GM18499 (cell line): ENCODE measurements around the gene ACSS1.

ENCODE experiments used
- ATAC-seq: cut with Tn5 transposase; IDR thresholded peaks from one replicate; pipeline ENCODE4 v1.9.1; 2021; ENCODE audit warnings: moderate number of reproducible peaks; ENCODE audit not compliant: insufficient read depth, unreplicated experiment

The ACSS1 gene

DNA sequence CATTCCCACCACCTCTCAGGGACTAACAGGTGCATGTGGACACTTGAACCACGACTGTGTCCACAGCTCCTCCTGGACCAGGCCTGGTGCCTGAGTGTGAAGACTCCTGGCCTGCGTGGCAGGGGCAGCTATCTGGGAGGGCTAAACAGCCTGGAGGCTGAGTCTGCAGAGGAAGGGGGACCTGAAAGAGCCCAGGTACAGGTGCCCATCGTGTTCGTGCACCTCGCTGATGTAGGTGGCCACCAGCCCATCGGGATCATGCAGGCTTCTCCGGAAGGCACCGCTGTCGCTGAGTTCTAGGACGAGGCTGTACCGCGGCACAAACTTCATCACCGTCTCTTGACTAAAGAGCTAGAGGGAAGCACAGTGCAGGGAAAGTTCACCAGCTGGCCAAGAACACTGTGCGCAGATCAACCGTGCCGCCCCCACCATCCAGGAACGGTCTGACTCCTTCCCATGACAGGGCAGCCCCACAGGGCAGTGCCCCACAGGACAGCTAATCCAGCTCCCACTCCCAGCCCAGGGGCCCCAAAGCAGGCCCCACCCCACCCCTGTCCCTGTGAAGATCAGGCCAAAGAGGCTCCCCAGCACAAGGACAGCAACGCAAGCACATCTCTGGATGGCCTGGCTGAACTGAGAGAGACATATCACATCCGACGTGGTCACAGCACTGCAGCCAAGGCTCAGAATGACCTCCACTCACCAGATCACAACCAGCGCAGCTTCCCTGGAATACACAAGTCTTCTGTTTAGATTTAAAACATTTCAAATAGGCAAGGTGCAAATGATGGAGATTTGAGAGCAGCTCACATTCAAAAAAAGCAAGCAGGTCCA is 94.0 kb downstream of the ACSS1 start:
- no peak for ATAC-seq

DNA sequence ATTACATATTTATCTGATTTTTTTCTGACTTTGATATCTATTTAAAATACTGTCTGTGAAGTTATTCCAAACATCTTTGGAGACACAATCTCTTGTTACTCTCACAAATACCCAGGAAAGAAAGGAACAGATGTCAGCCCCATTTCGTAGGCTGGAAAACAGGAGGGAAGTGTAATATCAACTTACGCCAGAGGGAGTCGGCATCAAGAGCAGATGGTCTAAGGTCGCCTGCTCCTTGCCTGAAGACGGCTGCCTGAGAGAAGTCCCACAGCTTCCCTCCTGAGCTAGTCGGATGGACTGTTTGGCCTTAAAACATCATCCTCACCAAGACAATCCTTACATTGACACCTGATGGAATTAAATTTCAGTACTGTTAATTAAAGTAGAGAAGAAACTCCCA is 95.4 kb downstream of the ACSS1 start:
- ATAC-seq = no peak

DNA sequence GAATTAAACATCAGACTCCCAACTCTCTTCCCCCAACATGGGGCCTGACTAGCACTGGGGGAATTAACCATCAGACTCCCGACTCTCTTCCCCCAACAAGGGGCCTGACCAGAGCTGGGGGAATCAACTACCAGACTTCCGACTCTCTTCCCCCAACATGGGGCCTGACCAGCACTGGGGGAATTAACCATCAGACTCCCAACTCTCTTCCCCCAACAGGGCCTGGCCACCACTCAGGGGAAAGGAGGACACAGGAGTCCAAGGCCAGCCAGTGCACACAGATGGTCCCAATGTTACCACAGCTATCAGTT is 95.8 kb downstream of the ACSS1 start:
- no peak for ATAC-seq

DNA sequence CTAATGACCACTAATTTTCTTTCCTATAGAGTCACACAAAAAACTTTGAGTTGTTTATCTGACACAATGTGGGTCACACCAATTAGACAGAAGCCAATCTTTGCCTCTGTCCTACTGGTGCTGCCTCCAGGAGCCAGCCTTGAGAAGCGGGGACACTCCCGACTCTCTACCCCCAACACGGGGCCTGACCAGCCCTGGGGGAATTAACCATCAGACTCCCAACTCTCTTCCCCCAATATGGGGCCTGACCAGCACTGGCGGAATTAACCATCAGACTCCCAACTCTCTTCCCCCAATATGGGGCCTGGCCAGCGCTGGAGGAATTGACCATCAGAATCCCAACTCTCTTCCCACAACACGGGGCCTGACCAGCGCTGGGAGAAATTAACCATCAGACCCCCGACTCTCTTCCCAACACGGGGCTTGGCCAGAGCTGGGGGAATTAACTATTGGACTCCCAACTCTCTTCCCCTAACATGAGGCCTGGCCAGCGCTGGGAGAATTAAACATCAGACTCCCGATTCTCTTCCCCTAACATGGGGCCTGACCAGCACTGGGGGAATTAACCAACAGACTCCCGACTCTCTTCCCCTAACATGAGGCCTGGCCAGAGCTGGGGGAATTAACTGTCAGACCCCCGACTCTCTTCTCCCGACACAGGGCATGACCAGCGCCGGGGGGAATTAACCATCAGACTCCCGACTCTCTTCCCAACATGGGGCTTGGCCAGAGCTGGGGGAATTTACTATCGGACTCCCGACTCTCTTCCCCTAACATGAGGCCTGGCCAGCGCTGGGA is 96.4 kb downstream of the ACSS1 start:
- no peak for ATAC-seq

DNA sequence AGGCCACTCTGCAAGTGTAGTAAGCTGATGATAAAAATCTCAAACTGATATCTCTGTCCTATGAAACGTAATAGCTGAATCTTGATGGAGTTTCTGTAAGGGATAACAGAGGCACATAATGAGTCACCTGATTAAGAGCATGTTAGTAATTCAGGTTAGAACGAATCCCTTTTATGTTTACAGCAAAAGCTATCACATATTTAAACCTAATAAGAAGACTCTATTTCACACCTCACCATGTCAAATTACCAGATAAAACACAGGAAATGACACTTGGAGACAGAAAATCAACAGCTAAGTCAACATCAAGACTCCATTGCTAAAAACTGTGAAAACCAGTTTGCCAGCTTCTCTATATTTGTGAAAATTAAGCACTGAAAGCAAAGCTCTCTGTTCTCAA is 97.1 kb downstream of the ACSS1 start:
- no peak for ATAC-seq

DNA sequence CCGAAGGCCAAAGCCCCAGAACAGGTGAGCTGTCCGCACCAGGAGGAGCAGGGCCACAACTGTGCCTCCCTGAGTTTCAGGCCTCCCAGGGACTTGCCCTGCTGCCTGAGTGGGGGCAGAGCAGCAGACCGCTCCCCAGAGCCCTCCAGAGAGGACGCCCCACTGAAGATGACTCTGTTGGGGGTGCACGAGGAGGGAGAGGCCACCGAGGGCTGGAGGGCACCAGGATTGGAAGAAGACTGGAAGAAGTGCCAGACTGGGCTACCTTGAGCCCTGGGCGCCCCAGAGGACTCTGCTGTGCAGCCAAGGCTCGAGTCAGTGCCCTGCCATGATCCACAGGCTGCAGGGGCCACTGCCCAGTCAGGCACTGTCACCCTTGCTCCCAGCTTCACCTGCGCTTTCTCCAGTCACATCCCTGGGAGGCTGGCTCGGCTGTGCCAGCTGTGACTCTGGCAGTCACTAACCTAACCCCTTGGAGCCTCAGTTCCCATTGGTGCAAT is 97.6 kb downstream of the ACSS1 start:
- ATAC-seq = no peak

DNA sequence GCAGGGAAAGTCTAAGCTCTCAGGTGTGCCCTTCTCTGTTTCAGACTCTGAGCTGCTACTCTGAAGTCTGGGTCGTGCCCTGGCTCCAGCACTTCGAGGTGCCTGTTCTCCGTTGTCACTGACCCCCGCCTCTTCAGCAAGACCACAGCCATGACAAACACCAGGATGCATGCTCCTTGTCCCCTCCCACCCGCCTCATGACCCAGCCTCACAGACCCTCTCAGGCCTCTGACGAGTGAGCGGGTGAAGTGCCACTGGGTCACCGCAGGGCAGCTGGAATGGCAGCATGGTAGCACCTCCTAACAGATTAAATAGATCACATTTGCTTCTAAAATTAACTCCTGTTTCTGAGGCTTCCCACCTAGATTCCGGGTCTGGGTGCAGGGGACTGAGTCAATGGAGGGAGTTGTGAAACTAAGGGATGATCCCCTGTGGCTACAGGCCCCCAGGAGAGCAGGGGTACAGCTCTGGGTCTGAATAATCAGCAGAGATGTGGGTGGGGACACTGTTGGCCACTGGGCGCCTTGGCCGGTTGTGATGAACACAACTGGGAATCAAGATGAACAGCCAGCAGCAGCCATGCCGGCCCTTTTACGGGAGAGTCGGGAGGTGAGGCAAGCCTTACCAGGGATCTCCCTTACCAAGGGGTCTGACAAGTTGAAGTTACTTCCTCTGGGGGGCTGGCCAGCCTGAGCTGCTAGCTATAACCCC is 98.2 kb downstream of the ACSS1 start:
- no peak for ATAC-seq

DNA sequence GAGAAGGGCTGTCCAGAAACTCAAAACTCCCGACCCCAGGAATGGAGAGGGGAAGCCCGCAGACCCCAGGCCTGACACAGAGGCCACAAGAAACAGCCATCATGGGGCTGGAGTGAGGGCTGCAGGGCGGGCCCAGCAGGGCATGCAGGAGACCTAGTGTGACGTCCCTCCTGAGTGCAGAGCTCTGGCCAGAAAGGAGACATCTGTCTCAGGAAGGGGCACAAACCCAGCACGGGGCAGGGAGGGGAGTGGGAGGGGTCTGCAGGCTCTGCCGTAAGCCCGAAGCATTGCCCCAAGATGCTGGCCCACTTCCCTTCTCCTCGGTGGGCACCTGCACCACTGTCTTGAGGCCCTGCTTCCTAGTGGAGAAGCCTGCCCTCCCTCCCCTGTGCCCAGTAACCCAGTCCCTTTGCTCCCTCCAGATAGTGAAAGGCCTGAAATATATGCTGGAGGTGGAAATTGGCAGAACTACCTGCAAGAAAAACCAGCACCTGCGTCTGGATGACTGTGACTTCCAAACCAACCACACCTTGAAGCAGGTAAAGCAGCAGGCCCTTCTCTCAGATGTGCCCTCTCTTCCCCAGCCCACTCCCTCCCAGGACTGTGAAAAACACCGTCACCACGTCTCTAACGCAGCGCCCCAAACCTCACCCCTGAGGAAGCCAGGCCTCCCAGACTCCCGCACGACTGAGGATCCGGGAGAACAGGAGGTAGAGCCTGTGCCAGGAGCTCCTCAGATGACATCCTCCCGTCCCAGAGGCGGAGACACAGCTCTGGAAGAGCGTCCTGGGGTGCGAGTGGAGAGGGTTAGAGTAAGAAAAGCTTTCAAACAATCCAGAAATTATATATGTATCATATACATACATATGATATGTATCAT is 99.2 kb downstream of the ACSS1 start:
- ATAC-seq = no peak

DNA sequence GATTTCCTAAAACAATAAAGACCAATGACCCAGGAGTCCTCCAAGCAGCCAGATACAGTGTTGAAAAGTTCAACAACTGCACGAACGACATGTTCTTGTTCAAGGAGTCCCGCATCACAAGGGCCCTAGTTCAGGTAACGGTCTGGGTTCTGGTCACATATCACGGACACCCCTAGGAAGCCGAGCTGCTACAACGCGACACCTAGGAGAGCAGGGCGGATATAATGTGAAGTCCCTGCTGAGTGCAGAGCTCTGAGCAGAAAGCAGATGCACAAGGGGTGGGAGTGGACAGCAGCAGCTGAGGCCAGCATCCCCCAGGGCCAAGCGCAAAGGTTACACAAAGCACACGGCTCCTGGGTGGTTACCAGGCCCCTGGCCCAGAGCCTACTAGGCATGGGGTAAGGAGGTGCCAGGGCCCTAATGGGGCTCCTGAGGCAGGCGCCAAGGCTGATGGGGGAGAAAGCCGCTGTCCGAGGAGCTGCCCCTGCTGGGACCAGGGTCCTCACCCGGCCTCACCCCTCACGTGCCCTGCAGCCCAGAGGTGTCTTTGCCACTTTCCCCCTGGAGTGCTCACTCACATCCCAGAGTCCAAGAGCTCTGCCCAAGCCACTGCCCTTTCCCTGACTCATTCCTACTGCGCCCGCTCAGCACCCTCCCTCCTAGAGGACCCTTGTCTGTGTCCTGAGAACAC is 100.5 kb downstream of the ACSS1 start:
- no peak for ATAC-seq
